K562 (cell line): ENCODE results near the gene NUP85. TPM values are rescaled to one million over a fixed set of nuclear protein-coding genes. Genes with fewer than 3 reads are reported as not detected.

Experiments used
- AFF1 ChIP-seq, 2 experiments: fragments of 450-650 bp; IDR thresholded peaks; 2 replicates each; pipeline ENCODE4 v1.6.1; 2018; ENCODE audit warnings: mild to moderate bottlenecking in 2 of 2, low read depth in 1 of 2; ENCODE audit not compliant: partially characterized antibody in 2 of 2
- ETV5 ChIP-seq: sonication (generic); formaldehyde crosslinking; IDR thresholded peaks from 2 replicates; pipeline ENCODE4 v1.4.0; 2020; ENCODE audit warnings: low read depth, mild to moderate bottlenecking, missing genetic modification reagents
- TRIM24 ChIP-seq, 2 experiments: fragments of 450-650 bp; IDR thresholded peaks; 2 replicates each; pipeline ENCODE4 v1.6.1; 2016
- ZNF24 ChIP-seq: fragments of 450-650 bp; IDR thresholded peaks from 2 replicates; pipeline ENCODE4 v1.6.1; 2016
- polyA plus RNA-seq, 8 experiments: library from polyadenylated mRNA; depleted of rRNA in 4 of 8; stranded (reverse) in 5 of 8; unstranded in 3 of 8; fragments of >200 nt; fragmentation: Nextera tagmentation in 2 of 8; fragmentation: Illumina TruSeq in 1 of 8; extraction: Ambion mirVana in 2 of 8; extraction: Trizol in 1 of 8; gene quantifications; 2 replicates each; pipeline versions ENCODE4 v1.2.1 to v1.2.3, GENCODE V29; 2011 to 2014; ENCODE audit warnings: inconsistent platforms in 1 of 8, missing spikeins in 1 of 8
- total RNA-seq, 7 experiments: library from RNA; depleted of rRNA in 6 of 7; stranded (reverse); fragments of >200 nt in 6 of 7; fragmentation: Illumina TruSeq in 2 of 7; extraction: Trizol in 2 of 7; gene quantifications; 2 replicates each; pipeline versions ENCODE4 v1.2.1 to v1.2.3, GENCODE V29; 2011 to 2021; ENCODE audit warnings: low replicate concordance in 1 of 7
- TF ChIP-seq, protein P1 (sequence below), 2 experiments: fragments of 450-650 bp; conservative IDR thresholded peaks; 2 replicates each; pipeline ENCODE4 v1.6.1; 2017; ENCODE audit warnings: mild to moderate bottlenecking in 2 of 2, moderate library complexity in 2 of 2

NUP85 gene
- total and polyA plus RNA-seq, 9 of the 15 experiments (the other 6 are each of a cell fraction or from before 2014, with no cell fraction given): 50.2 to 177 (median 110) TPM

DNA sequence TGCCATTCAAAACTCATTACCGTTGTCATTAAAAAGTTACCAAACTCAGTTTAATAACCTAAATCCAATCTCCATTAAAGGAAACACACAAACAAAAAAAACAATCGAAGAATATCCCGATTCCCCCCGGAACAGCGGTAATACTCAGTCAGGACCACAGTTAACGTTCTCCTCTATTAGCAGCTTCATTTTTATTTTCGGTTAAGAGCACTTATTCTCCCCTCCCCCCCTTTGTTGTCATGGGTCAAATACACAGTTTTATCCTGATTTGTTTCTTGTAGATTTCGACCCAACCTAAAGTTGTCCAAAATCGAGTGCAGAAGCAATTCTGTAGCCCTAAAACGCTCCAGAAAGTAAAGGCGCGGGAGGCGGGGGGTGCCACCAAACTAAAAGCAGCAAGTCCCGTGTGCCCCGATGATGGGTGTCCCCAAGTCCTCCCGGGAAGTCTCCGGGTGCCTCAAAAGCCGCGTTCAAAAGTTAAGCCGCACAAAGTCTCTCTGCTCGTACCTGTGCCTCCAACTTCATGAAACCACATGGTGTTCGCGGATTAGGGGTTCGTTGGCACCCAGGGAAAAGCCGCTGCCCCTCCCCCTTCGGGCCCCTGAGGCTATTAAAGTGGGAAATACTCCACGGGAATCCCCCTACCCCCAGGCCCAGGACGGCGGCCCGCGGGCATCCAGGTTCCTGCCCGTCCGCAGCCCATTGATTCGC, 23.7 kb upstream of the NUP85 start (continued):
- TF ChIP-seq, protein P1, sequence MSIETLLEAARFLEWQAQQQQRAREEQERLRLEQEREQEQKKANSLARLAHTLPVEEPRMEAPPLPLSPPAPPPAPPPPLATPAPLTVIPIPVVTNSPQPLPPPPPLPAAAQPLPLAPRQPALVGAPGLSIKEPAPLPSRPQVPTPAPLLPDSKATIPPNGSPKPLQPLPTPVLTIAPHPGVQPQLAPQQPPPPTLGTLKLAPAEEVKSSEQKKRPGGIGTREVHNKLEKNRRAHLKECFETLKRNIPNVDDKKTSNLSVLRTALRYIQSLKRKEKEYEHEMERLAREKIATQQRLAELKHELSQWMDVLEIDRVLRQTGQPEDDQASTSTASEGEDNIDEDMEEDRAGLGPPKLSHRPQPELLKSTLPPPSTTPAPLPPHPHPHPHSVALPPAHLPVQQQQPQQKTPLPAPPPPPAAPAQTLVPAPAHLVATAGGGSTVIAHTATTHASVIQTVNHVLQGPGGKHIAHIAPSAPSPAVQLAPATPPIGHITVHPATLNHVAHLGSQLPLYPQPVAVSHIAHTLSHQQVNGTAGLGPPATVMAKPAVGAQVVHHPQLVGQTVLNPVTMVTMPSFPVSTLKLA (conservative IDR thresholded peaks at IDR 0.05): peak in 1 of 2 experiments; percentile 44; a peak in 2 of 4 replicates
- no peak for TF ChIP-seq ZNF24
- TF ChIP-seq AFF1 (IDR thresholded peaks at IDR 0.05; ENCODE audit: low read depth in 1 of 2, partially characterized antibody in 2 of 2): no peak
- no peak for TF ChIP-seq TRIM24 (IDR thresholded peaks at IDR 0.05)
- TF ChIP-seq ETV5 (CRISPR knock-in tag): peak; percentile 20; the same call in 1 of the 2 replicates
- TF ChIP-seq, all 486 proteins: peak for 16
